ENCODE measurements around the gene MYRFL. TPM values are rescaled to one million over a fixed set of nuclear protein-coding genes. Genes with fewer than 3 reads are reported as not detected.

Gene MYRFL
- total RNA-seq, 1 experiment from 2014 or later = 0.57 TPM

- no peak overlapping the region for H3K9ac ChIP-seq (ENCODE audit: extremely low read depth, insufficient read length, low read length)
These were observed 75.7 kb downstream of the MYRFL start for GRCh38 chr12:69900720-69901131.

More at GRCh38 chr12:69900720-69901131, 75.7 kb downstream of the MYRFL start:
- Histone ChIP-seq H2BK120ac (ENCODE audit: low read depth, low read length, poor library complexity, severe bottlenecking) (no peak overlapping the region), H3K9me3 (ENCODE audit: control insufficient read depth, low read depth, low read length) (no peaks in the 10 kb centered on the region), H2AFZ (ENCODE audit: low read length) (no peak overlapping the region), H4K91ac (ENCODE audit: insufficient read length, low read depth, low read length) (no peak overlapping the region), H4K5ac (ENCODE audit: insufficient read length, low read depth, low read length) (no peak overlapping the region), H3K23me2 (ENCODE audit: insufficient read length, low read depth, low read length, poor library complexity, severe bottlenecking) (no peaks in the 10 kb centered on the region), H2BK15ac (ENCODE audit: low read depth, low read length) (no peak overlapping the region), H3K27ac (ENCODE audit: insufficient read length, low read depth, low read length) (no peak overlapping the region), H3K27me3 (ENCODE audit: insufficient read depth, low read length) (no peaks in the 10 kb centered on the region), H3K23ac (ENCODE audit: insufficient read length, low read depth, low read length) (no peak overlapping the region), H4K8ac (replicated peaks; ENCODE audit: insufficient read length, low read depth, low read length) (no peak overlapping the region), H2AK5ac (ENCODE audit: insufficient read length, low read length) (no peak overlapping the region), H3K79me2 (ENCODE audit: insufficient read depth, low read length) (no peaks in the 10 kb centered on the region), H2BK20ac (ENCODE audit: low read depth, low read length, poor library complexity, severe bottlenecking) (no peak overlapping the region), H3K56ac (ENCODE audit: insufficient read length, low read depth, low read length) (no peak overlapping the region), H3T11ph (ENCODE audit: low read length) (no peak overlapping the region), H3K4me2 (ENCODE audit: insufficient read depth, insufficient read length, low read length) (no peak overlapping the region), H3K79me1 (ENCODE audit: insufficient read depth, low read depth, low read length, poor library complexity, severe bottlenecking) (no peaks in the 10 kb centered on the region), H3K14ac (ENCODE audit: insufficient read depth, low read length) (no peak overlapping the region), H3K18ac (ENCODE audit: insufficient read length, low read depth, low read length) (no peak overlapping the region), H3K4ac (ENCODE audit: low read depth, low read length) (no peak overlapping the region), H2BK5ac (ENCODE audit: insufficient read length, low read length) (no peak overlapping the region), H3K4me1 (ENCODE audit: insufficient read depth, low read length) (peaks cover 12% of the 10 kb centered on the region), H4K20me1 (ENCODE audit: control insufficient read depth, insufficient read depth, insufficient read length) (no peaks in the 10 kb centered on the region), H2BK12ac (ENCODE audit: insufficient read length, low read depth, low read length) (no peak overlapping the region)
- H3K36me3 Mint-ChIP-seq (ENCODE audit: insufficient read depth in 1 of 3, low read depth in 3 of 3) = no peaks in the 10 kb centered on the region; a peak in 1 of 7 replicates
- WGBS (ENCODE audit: extremely low coverage, insufficient read length, low lambda C conversion rate) = no CpG with 5 or more reads among the region's 4 CpGs
- DNase-seq = peak; percentile 74
- H3K4me3 Mint-ChIP-seq = no peak overlapping the region
- no peak overlapping the region for H3K27ac Mint-ChIP-seq
- peak; percentile 91 for TF ChIP-seq CTCF (conservative IDR thresholded peaks at IDR 0.05)
- H3K4me1 Mint-ChIP-seq = peaks cover 33 to 49% of the 10 kb centered on the region in 2 experiments
- H3K9me3 Mint-ChIP-seq = no peaks in the 10 kb centered on the region
- H3K27me3 Mint-ChIP-seq (ENCODE audit: low read depth) = no peaks in the 10 kb centered on the region; the same call in 1 of the 2 replicates
